HFFc6 (cell line): ENCODE data around the gene ZNF544. TPM values are rescaled to one million over a fixed set of nuclear protein-coding genes. Genes with fewer than 3 reads are reported as not detected.

ENCODE experiments used
- DNase-seq: peaks from one replicate; pipeline ENCODE4 v3.0.0-alpha.2; 2018
- H3K27ac Mint-ChIP-seq: 2 replicates; pipeline ENCODE4 v1.8.0; 2020; ENCODE audit warnings: mild to moderate bottlenecking, mixed read lengths
- H3K27me3 Mint-ChIP-seq: 2 replicates; pipeline ENCODE4 v1.8.0; 2021; ENCODE audit warnings: mild to moderate bottlenecking, moderate library complexity, mixed read lengths; ENCODE audit not compliant: insufficient read depth
- H3K36me3 Mint-ChIP-seq: 2 replicates; pipeline ENCODE4 v1.8.0; 2021; ENCODE audit warnings: low read depth, mixed read lengths
- H3K4me1 Mint-ChIP-seq: 2 replicates; pipeline ENCODE4 v1.8.0; 2020; ENCODE audit warnings: low read depth, mixed read lengths
- H3K4me3 Mint-ChIP-seq: 2 replicates; pipeline ENCODE4 v1.8.0; 2020; ENCODE audit warnings: mild to moderate bottlenecking, moderate library complexity, mixed read lengths
- H3K9me3 Mint-ChIP-seq: 2 replicates; pipeline ENCODE4 v1.8.0; 2020; ENCODE audit warnings: mild to moderate bottlenecking, mixed read lengths
- CTCF ChIP-seq: fragments of 200-600 bp; sonication (generic); IDR thresholded peaks from 2 replicates; pipeline ENCODE4 v1.5.0; 2021; ENCODE audit warnings: antibody characterized with exemption, mild to moderate bottlenecking
- total RNA-seq, 6 experiments: library from RNA; stranded (reverse); fragmentation: NEBNext Ultra II Directional; extraction: Animal tissue kit (Norgen Biotek cat#: 25700); gene quantifications; 2 replicates in 1 of 6; 3 replicates in 5 of 6; pipeline ENCODE4 v1.2.3, GENCODE V29; 2021

The ZNF544 gene
- total RNA-seq, 6 experiments from 2014 or later: 26.5 to 32.5 (median 29.9) TPM

- peaks cover 66% of the 10 kb centered on the region for H3K36me3 Mint-ChIP-seq
- peaks cover 79% of the 10 kb centered on the region for H3K9me3 Mint-ChIP-seq
- H3K4me3 Mint-ChIP-seq: peak overlapping the region; percentile 16; the same call in 1 of the 2 replicates
- peaks cover 23% of the 10 kb centered on the region for H3K4me1 Mint-ChIP-seq
- H3K27ac Mint-ChIP-seq: no peak overlapping the region
- no peak for DNase-seq
- H3K27me3 Mint-ChIP-seq: peaks cover 2% of the 10 kb centered on the region; the same call in 1 of the 2 replicates
- no peak for TF ChIP-seq CTCF
Observed at GRCh38 chr19:58274771-58275201, 46.1 kb downstream of the ZNF544 start.

GRCh38 chr19:58275564-58275963 lies 46.9 kb downstream of the ZNF544 start:
- peak overlapping the region; percentile 18; the same call in 1 of the 2 replicates for H3K4me3 Mint-ChIP-seq
- DNase-seq: no peak
- no peak overlapping the region for H3K27ac Mint-ChIP-seq
- TF ChIP-seq CTCF: no peak
- H3K4me1 Mint-ChIP-seq: peaks cover 30% of the 10 kb centered on the region
- peaks cover 66% of the 10 kb centered on the region for H3K36me3 Mint-ChIP-seq
- peaks cover 2% of the 10 kb centered on the region; the same call in 1 of the 2 replicates for H3K27me3 Mint-ChIP-seq
- H3K9me3 Mint-ChIP-seq: peaks cover 79% of the 10 kb centered on the region

GRCh38 chr19:58277197-58277596 lies 48.5 kb downstream of the ZNF544 start:
- Mint-ChIP-seq H3K27me3 (peaks cover 2% of the 10 kb centered on the region), H3K4me3 (peak overlapping the region; percentile 47; the same call in 1 of the 2 replicates), H3K4me1 (peaks cover 41% of the 10 kb centered on the region), H3K27ac (no peak overlapping the region), H3K9me3 (peaks cover 73% of the 10 kb centered on the region), H3K36me3 (peaks cover 66% of the 10 kb centered on the region)
- DNase-seq: no peak
- no peak for TF ChIP-seq CTCF

GRCh38 chr19:58277748-58278540 lies 49.2 kb downstream of the ZNF544 start:
- TF ChIP-seq CTCF: no peak
- H3K4me1 Mint-ChIP-seq: peaks cover 41% of the 10 kb centered on the region
- H3K36me3 Mint-ChIP-seq: peaks cover 64% of the 10 kb centered on the region
- H3K4me3 Mint-ChIP-seq: peak overlapping the region; percentile 99
- peak overlapping the region; percentile 95 for H3K27ac Mint-ChIP-seq
- H3K9me3 Mint-ChIP-seq: peaks cover 66% of the 10 kb centered on the region
- no peak for DNase-seq
- H3K27me3 Mint-ChIP-seq: peaks cover 2% of the 10 kb centered on the region

GRCh38 chr19:58278541-58279041 lies 49.9 kb downstream of the ZNF544 start, which contains the start of gene ZNF8:
Gene ZNF8, plus strand, starts transcription at chr19:58278955. Its CDS starts 127 bp downstream, at chr19:58279082.
- Mint-ChIP-seq H3K9me3 (peaks cover 61% of the 10 kb centered on the region), H3K27ac (peak within 1 kb of the TSS; percentile 95), H3K27me3 (peaks cover 2% of the 10 kb centered on the region), H3K4me3 (peak within 1 kb of the TSS; percentile 99), H3K36me3 (peaks cover 70% of the 10 kb centered on the region), H3K4me1 (peaks cover 41% of the 10 kb centered on the region)
- peak; percentile 42; the same call in 1 of the 2 replicates for TF ChIP-seq CTCF
- DNase-seq: peak; percentile 98
